GM21717 (cell line): ENCODE data around the gene MTLN.
A peak's percentile ranks its signal among the peaks of the same experiment; 100 is the strongest.
"Not testable (repeated sequence)": the region's sequence is repeated elsewhere in the genome, so short reads cannot be mapped to it uniquely, and the experiment has no call there.

Experiments
- ATAC-seq: cut with Tn5 transposase; IDR thresholded peaks from one replicate; pipeline ENCODE4 v1.9.1; 2021; ENCODE audit warnings: mild to moderate bottlenecking, moderate library complexity; ENCODE audit not compliant: unreplicated experiment

The MTLN gene, protein sequence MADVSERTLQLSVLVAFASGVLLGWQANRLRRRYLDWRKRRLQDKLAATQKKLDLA

GRCh38 chr2:110211938-110212858 is at the start of gene MTLN:
Gene MTLN, minus strand, starts transcription at chr2:110212547. Its CDS starts 22 bp downstream, at chr2:110212525.
- peak; percentile 83 for ATAC-seq

DNA sequence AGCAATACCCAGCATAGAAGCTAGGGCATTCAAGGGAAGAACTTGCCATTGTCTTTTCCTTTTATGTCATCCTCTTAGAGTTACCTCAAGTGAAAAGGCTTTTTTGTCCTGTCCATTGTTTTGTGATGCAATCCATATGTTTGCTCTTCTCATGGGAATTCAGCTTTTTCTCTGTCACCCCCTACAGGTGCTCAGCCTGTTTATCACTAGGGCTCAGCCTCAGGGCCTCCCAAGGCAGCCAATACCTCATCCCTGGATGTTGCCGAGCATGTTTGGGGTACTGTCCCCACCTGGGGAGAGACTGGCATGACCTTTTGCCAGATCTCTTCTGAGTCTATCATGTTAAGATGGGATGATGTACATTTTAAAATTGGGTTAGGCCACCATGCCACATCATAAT is 49.6 kb upstream of the MTLN start:
- ATAC-seq, result not testable (repeated sequence)

DNA sequence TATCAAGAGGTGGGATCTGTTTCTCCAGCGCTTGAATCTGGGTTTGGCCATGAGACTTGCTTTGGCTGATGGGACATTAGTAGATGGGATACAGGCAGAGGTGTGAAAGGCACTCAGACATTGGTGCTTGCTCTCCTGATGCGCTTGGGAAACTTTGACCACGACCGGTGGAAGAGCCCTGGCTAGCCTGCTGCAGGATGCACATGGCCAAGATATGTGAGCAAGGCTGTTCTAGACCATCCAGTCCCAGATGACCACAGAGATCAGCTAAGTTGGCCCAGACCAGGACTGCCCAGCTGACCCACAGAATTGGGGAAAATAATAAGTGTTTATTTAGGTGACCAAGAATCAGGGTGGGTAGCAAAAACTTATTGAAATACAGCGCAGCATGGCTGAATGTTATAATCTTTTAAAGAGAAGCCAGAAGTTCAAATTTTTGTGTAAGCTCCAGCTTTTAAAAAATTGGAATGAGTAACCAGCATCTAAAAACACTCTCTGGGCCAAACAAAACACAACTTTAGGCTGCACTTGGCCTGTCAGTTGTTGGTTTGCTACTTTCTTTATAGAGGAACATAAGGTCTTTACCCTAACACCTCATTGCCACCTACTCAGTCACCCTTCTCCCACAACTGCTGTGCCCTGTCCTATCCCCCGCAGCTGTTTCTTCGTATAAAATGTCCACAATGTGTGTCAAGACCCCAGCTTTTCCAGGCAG is 35.9 kb upstream of the MTLN start:
- ATAC-seq, result not testable (repeated sequence)

GRCh38 chr2:110245488-110246435 is 33.4 kb upstream of the MTLN start:
- not testable (repeated sequence) for ATAC-seq

GRCh38 chr2:110243283-110243682 is 30.9 kb upstream of the MTLN start:
- ATAC-seq, result not testable (repeated sequence)

- not testable (repeated sequence) for ATAC-seq
Measured at GRCh38 chr2:110234514-110234913, 22.2 kb upstream of the MTLN start.

DNA sequence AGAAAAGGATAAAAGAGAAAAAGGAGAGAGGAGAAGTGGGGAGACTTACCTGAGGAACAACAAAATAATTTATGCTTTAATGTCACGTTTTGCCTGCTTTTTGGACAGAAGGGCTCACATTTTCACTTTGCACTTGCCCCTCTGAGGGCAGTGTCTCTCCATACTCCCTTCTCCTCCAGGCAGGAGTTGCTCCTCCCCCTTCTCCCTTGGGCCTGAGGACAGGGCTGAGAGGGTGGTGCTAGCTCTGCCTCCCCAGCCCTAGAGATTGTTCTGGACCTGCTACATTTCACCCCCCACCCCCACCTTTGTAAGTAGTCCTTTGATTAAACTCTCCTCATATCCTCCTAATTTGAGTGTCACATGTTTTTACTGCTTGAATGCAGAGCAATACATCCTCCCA is 17.5 kb upstream of the MTLN start:
- not testable (repeated sequence) for ATAC-seq

DNA sequence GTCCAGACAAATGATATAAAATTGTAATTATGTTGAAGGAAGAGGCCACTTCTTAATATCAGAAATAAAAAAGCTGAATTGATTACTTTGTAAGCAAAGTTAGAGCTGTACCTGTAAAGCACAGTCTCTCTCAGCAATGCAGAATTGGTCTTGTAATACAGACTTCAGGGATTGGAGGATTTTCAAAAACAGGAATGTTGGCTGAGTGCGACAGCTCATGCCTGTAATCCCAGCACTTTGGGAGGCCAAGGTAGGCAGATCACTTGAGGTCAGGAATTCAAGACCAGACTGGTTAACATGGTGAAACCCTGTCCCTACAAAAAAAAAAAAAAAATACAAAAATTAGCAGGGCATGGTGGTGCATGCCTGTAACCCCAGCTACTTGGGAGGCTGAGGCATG is 10.3 kb upstream of the MTLN start:
- not testable (repeated sequence) for ATAC-seq

DNA sequence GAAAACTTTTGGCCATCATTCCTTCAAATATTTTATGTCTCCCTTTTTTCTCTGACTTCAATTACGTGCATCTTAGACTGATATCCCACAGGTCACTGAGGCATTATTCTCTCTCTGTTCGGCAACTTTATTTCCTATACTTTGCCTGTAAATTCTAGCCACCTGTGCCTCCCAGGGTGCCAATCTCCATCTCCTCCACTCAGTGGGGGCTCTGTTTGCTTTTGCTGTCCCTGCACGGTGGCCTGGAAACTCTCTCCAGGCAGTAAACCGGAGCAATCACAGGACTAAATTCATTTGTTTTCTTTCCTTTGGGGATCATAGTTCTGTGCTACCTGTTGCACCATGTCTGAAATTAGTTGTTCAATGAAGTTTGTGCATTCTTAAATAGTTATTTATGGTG is 9.6 kb upstream of the MTLN start:
- no peak for ATAC-seq

DNA sequence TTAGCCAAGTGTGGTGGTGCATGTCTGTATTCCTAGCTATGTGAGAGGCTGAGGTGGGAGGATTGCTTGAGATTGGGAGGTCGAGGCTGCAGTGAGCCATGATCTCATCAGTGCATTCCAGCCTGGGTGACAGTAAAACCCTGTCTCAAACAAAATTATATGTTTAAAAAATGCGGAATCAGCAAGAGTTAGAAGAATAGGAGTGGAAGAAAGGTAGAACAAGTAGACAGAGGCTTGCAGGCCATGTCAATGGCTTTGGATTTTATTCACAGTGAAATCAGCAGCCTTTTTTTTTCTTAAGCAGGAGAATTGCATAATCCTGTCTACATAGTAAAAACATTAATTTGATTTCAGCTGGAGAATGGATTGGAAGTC is 7.8 kb upstream of the MTLN start:
- ATAC-seq, result no peak

- no peak for ATAC-seq
Measured at GRCh38 chr2:110219496-110220189, 7.3 kb upstream of the MTLN start.

DNA sequence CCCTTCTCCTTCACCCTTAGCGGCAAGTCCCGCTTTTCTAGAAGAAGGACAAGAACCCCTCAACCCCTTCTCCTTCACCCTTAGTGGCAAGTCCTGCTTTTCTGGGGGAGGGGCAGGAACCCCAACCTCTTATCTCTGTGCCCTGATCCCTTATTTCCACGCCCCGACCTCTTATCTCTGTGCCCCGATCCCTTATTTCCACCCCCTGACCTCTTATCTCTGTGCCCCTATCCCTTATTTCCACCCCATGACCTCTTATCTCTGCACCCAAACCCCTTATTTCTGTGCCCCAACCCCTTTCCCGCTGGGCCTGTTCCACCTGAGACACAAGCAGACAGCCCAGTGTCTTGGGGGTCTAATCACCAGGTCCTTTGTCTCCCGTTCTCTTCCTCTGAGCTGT is 6.5 kb upstream of the MTLN start:
- not testable (repeated sequence) for ATAC-seq

GRCh38 chr2:110216803-110217202 is 4.5 kb upstream of the MTLN start:
- no peak for ATAC-seq

DNA sequence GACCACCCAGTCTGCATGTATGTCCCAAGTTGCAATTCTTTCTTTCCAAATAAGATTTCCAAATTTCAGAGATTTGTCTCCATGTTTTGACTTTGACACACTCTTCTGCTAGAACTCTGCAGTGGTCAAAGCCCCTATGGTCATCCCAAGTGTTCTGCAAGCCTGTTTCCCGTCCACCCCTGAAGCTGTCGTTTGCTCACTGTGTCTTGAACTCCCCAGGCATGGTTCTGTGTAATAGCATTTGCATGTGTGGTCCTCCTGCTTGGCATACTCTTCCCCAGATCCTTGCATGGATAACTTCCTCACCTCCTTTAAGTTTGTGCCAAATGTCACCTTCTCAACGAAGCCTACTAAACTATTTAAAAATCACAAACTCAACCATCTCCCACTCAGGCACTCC is 3.9 kb upstream of the MTLN start:
- ATAC-seq, result no peak

GRCh38 chr2:110215566-110216158 is 3.3 kb upstream of the MTLN start:
- ATAC-seq, result no peak

GRCh38 chr2:110215091-110215490 is 2.7 kb upstream of the MTLN start:
- ATAC-seq, result no peak

DNA sequence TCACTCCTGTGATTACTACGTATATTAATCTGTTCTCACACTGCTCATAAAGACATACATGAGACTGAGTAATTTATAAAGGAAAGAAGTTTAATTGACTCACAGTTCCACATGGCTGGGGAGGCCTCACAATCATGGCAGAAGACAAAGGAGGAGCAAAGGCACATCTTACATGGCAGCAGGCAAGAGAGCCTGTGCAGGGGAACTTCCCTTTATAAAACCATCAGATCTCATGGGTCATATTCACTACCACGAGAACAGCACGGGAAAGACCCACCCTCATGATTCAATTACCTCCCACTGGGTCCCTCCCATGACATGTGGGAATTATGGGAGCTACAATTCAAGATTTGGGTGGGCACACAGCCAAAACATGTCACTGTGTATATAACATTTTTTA is 1.2 kb upstream of the MTLN start:
- not testable (repeated sequence) for ATAC-seq

GRCh38 chr2:110205660-110206455 is 6.5 kb downstream of the MTLN start:
- no peak for ATAC-seq
